ENCODE measurements around the gene TENM4. TPM values are rescaled to one million over a fixed set of nuclear protein-coding genes. Genes with fewer than 3 reads are reported as not detected.

Gene TENM4
- total RNA-seq, 4 donors from 2014 or later = 0.02 to 0.82 (median 0.23) TPM

DNA sequence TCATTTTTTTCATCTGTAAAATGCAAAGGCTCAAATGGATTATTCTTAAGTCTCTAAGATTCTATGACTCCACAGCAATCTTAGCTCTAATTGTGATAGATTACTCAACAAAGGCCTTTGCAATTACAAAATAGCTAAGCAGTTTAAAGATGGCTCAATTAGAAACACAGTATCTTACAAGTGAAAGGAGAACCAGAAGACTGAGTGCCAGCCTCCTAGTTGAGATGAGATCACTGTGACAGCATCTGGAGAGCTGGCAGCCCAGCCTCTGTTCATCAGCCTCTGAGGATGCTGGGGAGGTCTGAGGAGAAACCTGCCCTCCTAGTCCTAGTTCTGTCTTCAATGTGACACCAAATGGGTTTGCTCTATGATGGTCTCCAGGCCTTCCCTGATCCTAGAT lies 707.8 kb downstream of the TENM4 start:
- no peaks in the 10 kb centered on the region for H3K27me3 ChIP-seq
- H3K27ac ChIP-seq = no peak overlapping the region
- DNase-seq (no peak), ATAC-seq (no peak)
- H3K9me3 ChIP-seq = no peaks in the 10 kb centered on the region
- H3K4me1 ChIP-seq = no peaks in the 10 kb centered on the region
- no peaks in the 10 kb centered on the region for H3K36me3 ChIP-seq
- intact Hi-C loops (cut with DNase I; ENCODE audit: low total_unique reads) = no loop called here
- no peak overlapping the region for H3K4me3 ChIP-seq
- in situ Hi-C loops (cut with MboI; ENCODE audit: low sequenced_read_pairs in 4 of 4) = no loop called here
- TF ChIP-seq, protein P1, sequence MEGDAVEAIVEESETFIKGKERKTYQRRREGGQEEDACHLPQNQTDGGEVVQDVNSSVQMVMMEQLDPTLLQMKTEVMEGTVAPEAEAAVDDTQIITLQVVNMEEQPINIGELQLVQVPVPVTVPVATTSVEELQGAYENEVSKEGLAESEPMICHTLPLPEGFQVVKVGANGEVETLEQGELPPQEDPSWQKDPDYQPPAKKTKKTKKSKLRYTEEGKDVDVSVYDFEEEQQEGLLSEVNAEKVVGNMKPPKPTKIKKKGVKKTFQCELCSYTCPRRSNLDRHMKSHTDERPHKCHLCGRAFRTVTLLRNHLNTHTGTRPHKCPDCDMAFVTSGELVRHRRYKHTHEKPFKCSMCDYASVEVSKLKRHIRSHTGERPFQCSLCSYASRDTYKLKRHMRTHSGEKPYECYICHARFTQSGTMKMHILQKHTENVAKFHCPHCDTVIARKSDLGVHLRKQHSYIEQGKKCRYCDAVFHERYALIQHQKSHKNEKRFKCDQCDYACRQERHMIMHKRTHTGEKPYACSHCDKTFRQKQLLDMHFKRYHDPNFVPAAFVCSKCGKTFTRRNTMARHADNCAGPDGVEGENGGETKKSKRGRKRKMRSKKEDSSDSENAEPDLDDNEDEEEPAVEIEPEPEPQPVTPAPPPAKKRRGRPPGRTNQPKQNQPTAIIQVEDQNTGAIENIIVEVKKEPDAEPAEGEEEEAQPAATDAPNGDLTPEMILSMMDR (IDR thresholded peaks at IDR 0.05 in 4 of 5, conservative IDR thresholded peaks at IDR 0.05 in 1 of 5) = no peak
- no peak for TF ChIP-seq POLR2A (IDR thresholded peaks at IDR 0.05)

DNA sequence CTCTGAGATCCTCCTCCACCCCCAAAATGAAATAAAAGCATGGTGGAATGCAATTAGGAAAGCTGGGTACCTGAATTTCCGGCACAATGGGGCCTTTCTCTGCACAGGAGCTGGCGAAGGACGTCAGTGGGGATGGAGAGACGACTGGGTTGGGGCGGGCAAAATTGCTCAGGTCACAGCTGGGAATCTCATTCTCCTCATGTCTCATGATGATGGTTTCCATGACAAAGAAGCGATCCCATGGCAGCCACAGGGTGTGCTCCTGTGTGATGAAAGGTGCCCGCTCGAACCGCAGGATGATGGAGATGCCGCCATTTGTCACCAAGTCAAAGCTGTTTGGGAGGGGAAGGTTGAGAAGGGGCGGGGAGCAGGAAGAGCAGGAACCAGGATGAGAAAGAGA lies 708.6 kb downstream of the TENM4 start:
- in situ Hi-C loops (cut with MboI; ENCODE audit: low sequenced_read_pairs in 4 of 4) = no loop called here
- intact Hi-C loops (cut with DNase I; ENCODE audit: low total_unique reads) = no loop called here
- no peak for TF ChIP-seq POLR2A (IDR thresholded peaks at IDR 0.05)
- TF ChIP-seq, protein P1 (IDR thresholded peaks at IDR 0.05 in 4 of 5, conservative IDR thresholded peaks at IDR 0.05 in 1 of 5) = no peak

DNA sequence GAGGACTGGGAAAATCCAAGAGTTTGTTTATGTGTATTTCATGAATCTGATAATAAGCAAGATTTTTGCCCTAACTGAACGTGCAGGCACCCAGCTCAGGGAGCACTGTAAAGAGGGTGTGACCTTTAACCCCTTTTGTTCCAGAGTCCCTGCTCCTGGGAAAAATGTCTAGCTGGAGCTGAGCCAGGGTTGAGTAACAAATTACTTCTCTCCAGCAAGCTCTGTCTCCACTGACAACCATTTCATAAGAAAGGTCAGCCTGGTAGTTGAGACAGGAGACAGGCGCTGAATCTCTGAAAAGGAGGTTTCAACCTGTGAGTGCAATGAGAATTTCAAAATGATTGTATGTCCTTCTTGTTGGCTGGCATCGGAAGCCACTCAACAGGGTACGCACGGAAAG lies 709.8 kb downstream of the TENM4 start:
- intact Hi-C loops (cut with DNase I; ENCODE audit: low total_unique reads) (no loop called here), in situ Hi-C loops (cut with MboI; ENCODE audit: low sequenced_read_pairs in 4 of 4) (no loop called here)
- Histone ChIP-seq H3K9me3 (no peaks in the 10 kb centered on the region), H3K27ac (no peak overlapping the region), H3K36me3 (no peaks in the 10 kb centered on the region), H3K4me1 (no peaks in the 10 kb centered on the region), H3K4me3 (no peak overlapping the region), H3K27me3 (no peaks in the 10 kb centered on the region)
- TF ChIP-seq, protein P1 (IDR thresholded peaks at IDR 0.05 in 4 of 5, conservative IDR thresholded peaks at IDR 0.05 in 1 of 5) = no peak
- no peak for TF ChIP-seq POLR2A (IDR thresholded peaks at IDR 0.05)
- DNase-seq = no peak
- ATAC-seq = no peak

More for the DNA sequence above, 708.6 kb downstream of the TENM4 start:
- H3K36me3 ChIP-seq = no peaks in the 10 kb centered on the region
- H3K27ac ChIP-seq = no peak overlapping the region
- ATAC-seq (no peak), DNase-seq (no peak)
- no peaks in the 10 kb centered on the region for H3K4me1 ChIP-seq
- H3K4me3 ChIP-seq = no peak overlapping the region
- no peaks in the 10 kb centered on the region for H3K9me3 ChIP-seq
- no peaks in the 10 kb centered on the region for H3K27me3 ChIP-seq

DNA sequence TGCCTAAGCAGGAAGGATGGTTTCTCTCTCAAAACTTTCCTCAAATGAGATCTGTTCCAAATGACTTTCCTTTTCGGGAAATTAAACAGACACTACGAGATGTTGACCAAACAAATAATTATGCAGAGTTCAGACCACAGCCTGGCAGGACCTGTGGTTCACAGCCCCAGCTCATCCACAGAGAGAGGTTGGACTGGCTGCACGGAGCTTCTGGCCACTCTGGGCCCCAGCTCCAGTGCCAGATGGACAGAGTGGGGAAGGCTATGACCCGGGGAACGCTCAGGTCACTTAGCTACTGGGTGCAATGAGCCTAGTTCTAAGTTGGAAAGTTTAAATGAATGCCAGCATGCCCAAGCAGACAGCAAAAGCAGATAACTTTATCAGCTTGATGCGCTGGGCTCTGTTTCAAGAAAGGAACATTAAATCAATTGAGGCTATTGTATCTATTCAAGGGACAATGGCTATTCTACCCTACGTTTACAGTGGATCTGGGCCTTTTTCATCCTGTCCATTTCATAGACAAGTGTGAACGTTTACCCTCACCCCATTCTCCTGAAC lies 710.5 kb downstream of the TENM4 start:
- TF ChIP-seq POLR2A (IDR thresholded peaks at IDR 0.05) = no peak
- TF ChIP-seq, protein P1 (IDR thresholded peaks at IDR 0.05 in 4 of 5, conservative IDR thresholded peaks at IDR 0.05 in 1 of 5) = no peak
- in situ Hi-C loops (cut with MboI; ENCODE audit: low sequenced_read_pairs in 4 of 4) (no loop called here), intact Hi-C loops (cut with DNase I; ENCODE audit: low total_unique reads) (no loop called here)
- Histone ChIP-seq H3K4me3 (no peak overlapping the region), H3K4me1 (no peaks in the 10 kb centered on the region), H3K27ac (no peak overlapping the region), H3K36me3 (no peaks in the 10 kb centered on the region), H3K9me3 (no peaks in the 10 kb centered on the region), H3K27me3 (no peaks in the 10 kb centered on the region)
- no peak for ATAC-seq
- no peak for DNase-seq

DNA sequence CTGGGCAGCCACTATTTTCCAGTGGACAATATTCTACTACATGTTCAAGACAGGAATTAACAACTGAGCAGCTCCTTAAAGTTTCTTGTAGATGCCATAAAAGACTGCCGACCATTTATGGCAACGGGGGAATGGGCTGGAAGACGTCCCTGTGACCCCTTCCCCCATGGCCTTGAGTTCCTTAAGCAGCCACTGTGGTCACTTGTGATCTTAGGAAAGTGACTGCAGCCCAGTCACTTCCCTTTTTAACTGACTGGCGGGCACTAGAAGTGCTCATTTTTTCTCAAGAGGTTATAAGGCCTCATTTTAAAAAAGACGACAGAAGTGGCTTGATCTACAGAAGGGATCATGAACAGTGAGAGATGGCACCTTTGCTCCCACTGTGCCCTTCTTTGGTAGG lies 713.0 kb downstream of the TENM4 start:
- DNase-seq = no peak
- H3K4me1 ChIP-seq = no peaks in the 10 kb centered on the region
- H3K36me3 ChIP-seq = no peaks in the 10 kb centered on the region
- no peaks in the 10 kb centered on the region for H3K27me3 ChIP-seq
- intact Hi-C loops (cut with DNase I; ENCODE audit: low total_unique reads) (no loop called here), in situ Hi-C loops (cut with MboI; ENCODE audit: low sequenced_read_pairs in 4 of 4) (no loop called here)
- no peaks in the 10 kb centered on the region for H3K9me3 ChIP-seq
- H3K4me3 ChIP-seq = no peak overlapping the region
- ATAC-seq = no peak
- no peak overlapping the region for H3K27ac ChIP-seq
- TF ChIP-seq POLR2A (IDR thresholded peaks at IDR 0.05) = no peak
- TF ChIP-seq, protein P1 (IDR thresholded peaks at IDR 0.05 in 4 of 5, conservative IDR thresholded peaks at IDR 0.05 in 1 of 5) = no peak

Data from gastrocnemius medialis (tissue), 4 donors.